Measurements from ENCODE around the gene YBX3.
"Not testable (repeated sequence)": the region's sequence is repeated elsewhere in the genome, so short reads cannot be mapped to it uniquely, and the experiment has no call there.

Gene YBX3

GRCh38 chr12:10750385-10750727 lies 27.2 kb upstream of the YBX3 start:
- Histone ChIP-seq H3K27me3 (peaks cover 50% of the 10 kb centered on the region), H3K4me1 (ENCODE audit: control insufficient read depth in 1 of 2, insufficient read depth in 1 of 2, low read depth in 1 of 2, low read length in 1 of 2) (peaks cover 5 to 8% of the 10 kb centered on the region in 2 experiments), H3K36me3 (no peaks in the 10 kb centered on the region), H3K27ac (no peak overlapping the region), H3K4me3 (ENCODE audit: low read depth in 1 of 2, low read length in 1 of 2) (peak overlapping the region in 1 of 2 experiments; percentile 7), H3K9me3 (no peaks in the 10 kb centered on the region)
- no peak for TF ChIP-seq CTCF (IDR thresholded peaks at IDR 0.05)

GRCh38 chr12:10749700-10750384 lies 26.7 kb upstream of the YBX3 start:
- H3K36me3 ChIP-seq = no peaks in the 10 kb centered on the region
- no peak overlapping the region for H3K27ac ChIP-seq
- peak overlapping the region in 1 of 2 experiments; percentile 7 for H3K4me3 ChIP-seq (ENCODE audit: low read depth in 1 of 2, low read length in 1 of 2)
- H3K27me3 ChIP-seq = peaks cover 50% of the 10 kb centered on the region
- TF ChIP-seq CTCF (IDR thresholded peaks at IDR 0.05) = peak; percentile 20
- no peaks in the 10 kb centered on the region for H3K9me3 ChIP-seq
- peaks cover 5 to 8% of the 10 kb centered on the region in 2 experiments for H3K4me1 ChIP-seq (ENCODE audit: control insufficient read depth in 1 of 2, insufficient read depth in 1 of 2, low read depth in 1 of 2, low read length in 1 of 2)

GRCh38 chr12:10747730-10748129 lies 24.6 kb upstream of the YBX3 start:
- H3K4me1 ChIP-seq (ENCODE audit: control insufficient read depth in 1 of 2, insufficient read depth in 1 of 2, low read depth in 1 of 2, low read length in 1 of 2) = peaks cover 5 to 8% of the 10 kb centered on the region in 2 experiments
- peaks cover 45% of the 10 kb centered on the region for H3K27me3 ChIP-seq
- H3K4me3 ChIP-seq (ENCODE audit: low read depth in 1 of 2, low read length in 1 of 2) = no peak overlapping the region

GRCh38 chr12:10743420-10743819 lies 20.3 kb upstream of the YBX3 start:
- H3K27ac ChIP-seq; H3K4me1 ChIP-seq (ENCODE audit: control insufficient read depth in 1 of 2, insufficient read depth in 1 of 2, low read depth in 1 of 2, low read length in 1 of 2); H3K27me3 ChIP-seq; H3K4me3 ChIP-seq (ENCODE audit: low read depth in 1 of 2, low read length in 1 of 2); H3K36me3 ChIP-seq; H3K9me3 ChIP-seq: not testable (repeated sequence)

More at GRCh38 chr12:10747730-10748129, 24.6 kb upstream of the YBX3 start:
- H3K9me3 ChIP-seq = no peaks in the 10 kb centered on the region
- no peak for TF ChIP-seq CTCF (IDR thresholded peaks at IDR 0.05)
- no peak overlapping the region for H3K27ac ChIP-seq
- H3K36me3 ChIP-seq = no peaks in the 10 kb centered on the region

GRCh38 chr12:10741845-10742244 lies 18.7 kb upstream of the YBX3 start:
- H3K27ac ChIP-seq = no peak overlapping the region

More at GRCh38 chr12:10741845-10742244, 18.7 kb upstream of the YBX3 start:
- Histone ChIP-seq H3K9me3 (no peaks in the 10 kb centered on the region), H3K4me1 (ENCODE audit: control insufficient read depth in 1 of 2, insufficient read depth in 1 of 2, low read depth in 1 of 2, low read length in 1 of 2) (peaks cover 0 to 8% of the 10 kb centered on the region in 2 experiments), H3K27me3 (no peaks in the 10 kb centered on the region), H3K4me3 (ENCODE audit: low read depth in 1 of 2, low read length in 1 of 2) (no peak overlapping the region), H3K36me3 (no peaks in the 10 kb centered on the region)
- TF ChIP-seq CTCF (IDR thresholded peaks at IDR 0.05) = no peak
